H1 (cell line): Measurements from ENCODE around the gene ALOX5. TPM values are rescaled to one million over a fixed set of nuclear protein-coding genes. Genes with fewer than 3 reads are reported as not detected.

Source experiments
- polyA plus RNA-seq, 7 experiments: library from polyadenylated mRNA; depleted of rRNA in 3 of 7; stranded (reverse) in 5 of 7; unstranded in 2 of 7; fragments of >200 nt in 5 of 7; fragments of 200-250 nt in 2 of 7; gene quantifications; 1 replicate in 5 of 7; 2 replicates in 1 of 7; 4 replicates in 1 of 7; pipeline versions ENCODE4 v1.2.1 to v1.2.3, GENCODE V29; 2011 to 2013; ENCODE audit warnings: missing spikeins in 2 of 7, mixed read lengths in 2 of 7
- total RNA-seq: library from RNA; stranded (reverse); fragmentation: NEBNext Ultra II Directional; extraction: Animal tissue kit (Norgen Biotek cat#: 25700); gene quantifications from 2 replicates; pipeline ENCODE4 v1.2.1, GENCODE V29; 2021
- TF ChIP-seq, protein P1 (sequence below), 3 experiments: IDR thresholded peaks; 1 replicate in 2 of 3; 2 replicates in 1 of 3; pipeline versions ENCODE4 v1.5.1 to v1.6.1; 2011; ENCODE audit warnings: low read length in 3 of 3, mild to moderate bottlenecking in 3 of 3, inconsistent platforms in 2 of 3, low read depth in 1 of 3, moderate library complexity in 1 of 3; ENCODE audit not compliant: insufficient read depth in 1 of 3; ENCODE audit errors: control extremely low read depth in 1 of 3

ALOX5 gene
- total and polyA plus RNA-seq, 2 of the 8 experiments (the other 6 are each of a cell fraction or from before 2014, with no cell fraction given): 1.6 to 3.8 TPM

DNA sequence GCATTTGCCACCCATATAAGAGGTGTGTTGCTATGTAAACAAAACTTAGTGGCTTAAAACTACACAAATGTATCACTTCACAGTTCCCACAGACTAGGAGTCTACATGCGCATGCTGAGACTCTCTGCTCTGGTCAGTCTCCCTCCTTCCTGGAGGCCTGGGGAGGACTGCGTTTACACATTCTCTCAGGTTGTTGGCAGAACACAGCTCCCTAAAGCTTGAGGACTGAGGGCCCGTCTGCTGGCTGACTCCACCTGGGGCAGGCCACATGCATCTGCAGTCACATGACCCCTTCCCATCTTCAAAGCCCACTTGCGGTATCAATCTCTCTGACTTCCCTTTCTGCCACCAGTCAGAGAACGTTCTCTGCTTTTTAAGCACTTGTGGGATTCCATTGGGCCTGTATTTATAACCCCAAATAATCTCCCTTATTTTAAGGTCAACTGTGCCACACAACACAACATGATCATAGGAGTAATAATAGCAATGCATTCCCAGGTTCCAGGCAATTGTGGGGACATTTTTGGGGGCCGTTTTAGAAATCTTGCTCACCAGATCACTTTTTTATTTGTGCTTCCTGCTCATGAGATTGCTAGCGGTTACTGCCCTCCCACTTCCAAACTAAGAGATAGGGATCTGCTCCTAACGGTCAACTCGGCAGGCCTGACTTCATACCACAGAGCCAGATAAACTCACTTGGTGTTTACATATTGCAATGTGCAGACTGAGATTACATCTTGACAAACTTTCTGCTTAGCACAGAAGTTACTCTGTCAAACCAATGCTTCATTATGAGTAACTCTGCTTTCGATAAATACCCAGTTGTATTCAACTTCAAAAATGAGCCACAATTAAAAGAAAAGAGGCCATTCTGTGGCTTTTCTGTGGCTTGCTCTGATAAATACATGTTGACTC lies 96.3 kb downstream of the ALOX5 start (continued):
- TF ChIP-seq, protein P1, sequence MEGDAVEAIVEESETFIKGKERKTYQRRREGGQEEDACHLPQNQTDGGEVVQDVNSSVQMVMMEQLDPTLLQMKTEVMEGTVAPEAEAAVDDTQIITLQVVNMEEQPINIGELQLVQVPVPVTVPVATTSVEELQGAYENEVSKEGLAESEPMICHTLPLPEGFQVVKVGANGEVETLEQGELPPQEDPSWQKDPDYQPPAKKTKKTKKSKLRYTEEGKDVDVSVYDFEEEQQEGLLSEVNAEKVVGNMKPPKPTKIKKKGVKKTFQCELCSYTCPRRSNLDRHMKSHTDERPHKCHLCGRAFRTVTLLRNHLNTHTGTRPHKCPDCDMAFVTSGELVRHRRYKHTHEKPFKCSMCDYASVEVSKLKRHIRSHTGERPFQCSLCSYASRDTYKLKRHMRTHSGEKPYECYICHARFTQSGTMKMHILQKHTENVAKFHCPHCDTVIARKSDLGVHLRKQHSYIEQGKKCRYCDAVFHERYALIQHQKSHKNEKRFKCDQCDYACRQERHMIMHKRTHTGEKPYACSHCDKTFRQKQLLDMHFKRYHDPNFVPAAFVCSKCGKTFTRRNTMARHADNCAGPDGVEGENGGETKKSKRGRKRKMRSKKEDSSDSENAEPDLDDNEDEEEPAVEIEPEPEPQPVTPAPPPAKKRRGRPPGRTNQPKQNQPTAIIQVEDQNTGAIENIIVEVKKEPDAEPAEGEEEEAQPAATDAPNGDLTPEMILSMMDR (IDR thresholded peaks at IDR 0.05; ENCODE audit: control extremely low read depth in 1 of 3, insufficient read depth in 1 of 3, low read depth in 1 of 3, low read length in 3 of 3): peak in 1 of 3 experiments; percentile 1; a peak in 1 of 4 replicates
